HCT116 (cell line): Measurements from ENCODE around the gene APBA2. TPM values are rescaled to one million over a fixed set of nuclear protein-coding genes. Genes with fewer than 3 reads are reported as not detected.

Experiments used
- ATAC-seq: fragments of 200-7000 bp; cut with Tn5 transposase; 2 replicates; pipeline ENCODE4 v1.9.1; 2020; ENCODE audit warnings: mild to moderate bottlenecking, moderate library complexity
- BruUV-seq: library from RNA; stranded (reverse); fragments of 400-500 nt; replicated peaks from 2 replicates; lab custom pipeline; 2021; lab: Mats Ljungman, UMichigan
- CTCF ChIA-PET: fragments of 300-600 bp; sonication (Branson Sonifier 250); formaldehyde crosslinking; loops from one replicate; lab custom pipeline; 2021; ENCODE audit warnings: antibody characterized with exemption; lab: Charles Lee
- POLR2A ChIA-PET: fragments of 300-600, 350-600 bp; sonication (Branson Sonifier 250); formaldehyde crosslinking; loops from one replicate; lab custom pipeline; 2021; ENCODE audit warnings: antibody characterized with exemption; lab: Charles Lee
- RAD21 ChIA-PET, 2 experiments: fragments of 300-600 bp; sonication (Branson Sonifier 250); formaldehyde crosslinking; loops; one replicate each; lab custom pipeline; 2023; ENCODE audit warnings: low total read pairs in 2 of 2; ENCODE audit not compliant: uncharacterized antibody in 2 of 2, unreplicated experiment in 2 of 2, low non-redundant PET in 1 of 2; lab: Charles Lee
- DNase-seq: peaks from one replicate; pipeline ENCODE4 v3.0.0-alpha.2; 2010; ENCODE audit warnings: low read depth, low spot score
- H2AFZ ChIP-seq: fragments of 200-600 bp; shearing (Covaris generic), sonication (generic); 2 replicates; pipeline ENCODE4 v1.6.1; 2017; ENCODE audit warnings: low read depth, mixed run types, mixed read lengths, antibody characterized with exemption, low read length; ENCODE audit not compliant: poor library complexity, severe bottlenecking
- H3K27ac ChIP-seq: 2 replicates; pipeline ENCODE4 v1.5.1; 2012; ENCODE audit warnings: low read depth, low read length
- H3K27me3 ChIP-seq: fragments of 200-600 bp; sonication (generic); 2 replicates; pipeline ENCODE4 v1.6.1; 2016; ENCODE audit warnings: mixed run types, low read length, mixed read lengths; ENCODE audit not compliant: insufficient read depth
- H3K36me3 ChIP-seq, 2 experiments: fragments of 200-500 bp in 1 of 2; fragments of 200-600 bp in 1 of 2; sonication (Bioruptor generic) in 1 of 2; sonication (generic) in 1 of 2; 2 replicates each; pipeline versions ENCODE4 v1.5.1 to v1.6.1; 2014 to 2016; ENCODE audit warnings: low read length in 2 of 2, inconsistent platforms in 1 of 2, mixed read lengths in 1 of 2, mixed run types in 1 of 2; ENCODE audit not compliant: insufficient read depth in 2 of 2, control insufficient read depth in 1 of 2
- H3K4me1 ChIP-seq, 2 experiments: fragments of 200-600 bp in 1 of 2; sonication (generic) in 1 of 2; 2 replicates each; pipeline versions ENCODE4 v1.5.1 to v1.6.1; 2012 to 2017; ENCODE audit warnings: low read length in 2 of 2, inconsistent platforms in 1 of 2, mild to moderate bottlenecking in 1 of 2, mixed read lengths in 1 of 2, mixed run types in 1 of 2, moderate library complexity in 1 of 2; ENCODE audit not compliant: insufficient read depth in 2 of 2, control insufficient read depth in 1 of 2
- H3K4me2 ChIP-seq: fragments of 200-600 bp; sonication (generic); 2 replicates; pipeline ENCODE4 v1.6.1; 2017; ENCODE audit warnings: mixed run types, low read length, mixed read lengths
- H3K4me3 ChIP-seq, 2 experiments: fragments of 200-600 bp in 1 of 2; sonication (generic) in 1 of 2; replicated peaks in 1 of 2; 2 replicates each; pipeline ENCODE4 v1.5.1; 2011 to 2016; ENCODE audit warnings: low read length in 2 of 2, control low read depth in 1 of 2, low read depth in 1 of 2, mild to moderate bottlenecking in 1 of 2, mixed read lengths in 1 of 2, mixed run types in 1 of 2
- H3K79me2 ChIP-seq: fragments of 200-600 bp; sonication (generic); 2 replicates; pipeline ENCODE4 v1.6.1; 2017; ENCODE audit warnings: mild to moderate bottlenecking, mixed run types, low read length, moderate library complexity, mixed read lengths; ENCODE audit not compliant: insufficient read depth
- H3K9ac ChIP-seq: fragments of 200-600 bp; sonication (generic); 2 replicates; pipeline ENCODE4 v1.6.1; 2016; ENCODE audit warnings: low read length, mixed read lengths
- H3K9me2 ChIP-seq: fragments of 200-600 bp; sonication (generic), shearing (Covaris generic); 2 replicates; pipeline ENCODE4 v1.6.1; 2017; ENCODE audit warnings: mixed run types, mild to moderate bottlenecking, moderate library complexity; ENCODE audit not compliant: insufficient read depth
- H3K9me3 ChIP-seq, 2 experiments: fragments of 200-500 bp in 1 of 2; fragments of 200-600 bp in 1 of 2; sonication (Bioruptor generic) in 1 of 2; sonication (generic) in 1 of 2; 2 replicates each; pipeline ENCODE4 v1.6.1; 2014 to 2017; ENCODE audit warnings: low read length in 2 of 2, mixed read lengths in 2 of 2, inconsistent platforms in 1 of 2, low read depth in 1 of 2, mild to moderate bottlenecking in 1 of 2, mixed run types in 1 of 2, moderate library complexity in 1 of 2; ENCODE audit not compliant: control insufficient read depth in 1 of 2, insufficient read depth in 1 of 2
- H4K20me1 ChIP-seq: fragments of 200-600 bp; sonication (generic), shearing (Covaris generic); 2 replicates; pipeline ENCODE4 v1.6.1; 2017; ENCODE audit warnings: mixed run types, mild to moderate bottlenecking, moderate library complexity; ENCODE audit not compliant: insufficient read depth
- CBX3 ChIP-seq: IDR thresholded peaks from 2 replicates; pipeline ENCODE4 v1.6.1; 2012; ENCODE audit warnings: low read depth
- ELF1 ChIP-seq: IDR thresholded peaks from 2 replicates; pipeline ENCODE4 v1.6.1; 2012; ENCODE audit warnings: low read depth, borderline replicate concordance
- EZH2 ChIP-seq: fragments of 200-600 bp; sonication (generic); IDR thresholded peaks from 2 replicates; pipeline ENCODE4 v1.6.1; 2017; ENCODE audit warnings: antibody characterized with exemption, mixed run types
- MAX ChIP-seq: IDR thresholded peaks from 2 replicates; pipeline ENCODE4 v1.6.1; 2012
- POLR2A ChIP-seq: IDR thresholded peaks from 2 replicates; pipeline ENCODE4 v1.7.0; 2011; ENCODE audit warnings: borderline replicate concordance; ENCODE audit not compliant: insufficient read depth, insufficient read length; ENCODE audit errors: extremely low read depth
- POLR2AphosphoS5 ChIP-seq: IDR thresholded peaks from 2 replicates; pipeline ENCODE4 v1.6.1; 2011; ENCODE audit warnings: mild to moderate bottlenecking, low read depth, low read length, moderate library complexity
- REST ChIP-seq: IDR thresholded peaks from 2 replicates; pipeline ENCODE4 v1.6.1; 2012; ENCODE audit warnings: low read depth
- YY1 ChIP-seq: IDR thresholded peaks from 2 replicates; pipeline ENCODE4 v1.6.1; 2011; ENCODE audit warnings: low read length, low read depth, moderate library complexity, mild to moderate bottlenecking; ENCODE audit not compliant: insufficient replicate concordance; ENCODE audit errors: extremely low read depth
- ZBTB33 ChIP-seq: IDR thresholded peaks from 2 replicates; pipeline ENCODE4 v1.6.1; 2011; ENCODE audit warnings: mild to moderate bottlenecking, low read length, moderate library complexity; ENCODE audit not compliant: insufficient replicate concordance; ENCODE audit errors: extremely low read depth
- ZFX ChIP-seq: fragments of 450-650 bp; IDR thresholded peaks from 2 replicates; pipeline ENCODE4 v1.6.1; 2017
- ZNF274 ChIP-seq: fragments of 200-500 bp; sonication (Bioruptor generic); IDR thresholded peaks from 2 replicates; pipeline ENCODE4 v1.6.1; 2014; ENCODE audit warnings: mild to moderate bottlenecking, low read depth, low read length, inconsistent platforms
- intact Hi-C: fragments of 100-400 bp; cut with micrococcal nuclease; formaldehyde crosslinking; loops from 2 replicates; pipeline ENCODE4 v1.10.0; 2022
- total RNA-seq: library from RNA; stranded (reverse); gene quantifications from one replicate; pipeline ENCODE4 v1.2.1, GENCODE V29; 2021; ENCODE audit not compliant: unreplicated experiment

APBA2 gene
- total RNA-seq, 1 experiment from 2014 or later: 0.47 TPM

- no TSS peak for BruUV-seq
- Histone ChIP-seq H3K4me1 (no peaks in the 10 kb centered on the region), H3K36me3 (no peaks in the 10 kb centered on the region), H3K4me2 (no peak overlapping the region), H4K20me1 (no peaks in the 10 kb centered on the region), H3K79me2 (no peaks in the 10 kb centered on the region), H3K27ac (no peak overlapping the region), H3K4me3 (no peak overlapping the region), H3K9ac (no peak overlapping the region), H3K27me3 (peaks cover 16% of the 10 kb centered on the region), H2AFZ (no peak overlapping the region), H3K9me2 (no peaks in the 10 kb centered on the region), H3K9me3 (no peaks in the 10 kb centered on the region)
- peak; percentile 48 for ATAC-seq
- ChIA-PET POLR2A (no interaction called here), RAD21 (no interaction called here), CTCF (no interaction called here)
- no peak for DNase-seq
- TF ChIP-seq ZFX: no peak
- TF ChIP-seq POLR2AphosphoS5: no peak
- no peak for TF ChIP-seq MAX
- TF ChIP-seq POLR2A: no peak
- no peak for TF ChIP-seq ZNF274
- TF ChIP-seq CBX3: no peak
- no peak for TF ChIP-seq EZH2
- TF ChIP-seq YY1: no peak
- TF ChIP-seq REST: no peak
- TF ChIP-seq ELF1: no peak
- no peak for TF ChIP-seq ZBTB33
- intact Hi-C loops: no loop called here
Observed at GRCh38 chr15:28984421-28985315, 98.9 kb downstream of the APBA2 start.
